ENCODE data around the gene LANCL2.
"Not testable (repeated sequence)": the region's sequence is repeated elsewhere in the genome, so short reads cannot be mapped to it uniquely, and the experiment has no call there.

The LANCL2 gene

GRCh38 chr7:55402506-55402905, 37.4 kb downstream of the LANCL2 start:
- not testable (repeated sequence) for DNase-seq (ENCODE audit: low read depth in 1 of 2, low spot score in 1 of 2)

GRCh38 chr7:55405856-55406541, 40.9 kb downstream of the LANCL2 start:
- DNase-seq (ENCODE audit: low read depth in 1 of 2, low spot score in 1 of 2): no peak

GRCh38 chr7:55409482-55410225, 44.5 kb downstream of the LANCL2 start:
- DNase-seq (ENCODE audit: low read depth in 1 of 2, low spot score in 1 of 2): no peak

- DNase-seq (ENCODE audit: low read depth in 1 of 2, low spot score in 1 of 2): no peak
Observed at GRCh38 chr7:55410667-55411239, 45.6 kb downstream of the LANCL2 start.

GRCh38 chr7:55411844-55412243, 46.7 kb downstream of the LANCL2 start:
- DNase-seq (ENCODE audit: low read depth in 1 of 2, low spot score in 1 of 2): no peak

GRCh38 chr7:55413442-55413841, 48.3 kb downstream of the LANCL2 start:
- DNase-seq (ENCODE audit: low read depth in 1 of 2, low spot score in 1 of 2): no peak

GRCh38 chr7:55415173-55415778, 50.1 kb downstream of the LANCL2 start:
- DNase-seq (ENCODE audit: low read depth in 1 of 2, low spot score in 1 of 2): peak; percentile 71 to 83

- DNase-seq (ENCODE audit: low read depth in 1 of 2, low spot score in 1 of 2): not testable (repeated sequence)
Observed at GRCh38 chr7:55417456-55417855, 52.3 kb downstream of the LANCL2 start.

GRCh38 chr7:55420530-55420929, 55.4 kb downstream of the LANCL2 start:
- DNase-seq (ENCODE audit: low read depth in 1 of 2, low spot score in 1 of 2): no peak

GRCh38 chr7:55423277-55423711, 58.2 kb downstream of the LANCL2 start:
- DNase-seq (ENCODE audit: low read depth in 1 of 2, low spot score in 1 of 2): no peak

- no peak for DNase-seq (ENCODE audit: low read depth in 1 of 2, low spot score in 1 of 2)
Observed at GRCh38 chr7:55423891-55424290, 58.8 kb downstream of the LANCL2 start.

- no peak for DNase-seq (ENCODE audit: low read depth in 1 of 2, low spot score in 1 of 2)
Observed at GRCh38 chr7:55425141-55425752, 60.1 kb downstream of the LANCL2 start.

GRCh38 chr7:55426676-55427075, 61.5 kb downstream of the LANCL2 start:
- DNase-seq (ENCODE audit: low read depth in 1 of 2, low spot score in 1 of 2): no peak

GRCh38 chr7:55427342-55427741, 62.2 kb downstream of the LANCL2 start:
- DNase-seq (ENCODE audit: low read depth in 1 of 2, low spot score in 1 of 2): no peak

- DNase-seq (ENCODE audit: low read depth in 1 of 2, low spot score in 1 of 2): no peak
Observed at GRCh38 chr7:55427800-55428199, 62.7 kb downstream of the LANCL2 start.

GRCh38 chr7:55429835-55430499, 64.8 kb downstream of the LANCL2 start:
- no peak for DNase-seq (ENCODE audit: low read depth in 1 of 2, low spot score in 1 of 2)

GRCh38 chr7:55431898-55432297, 66.8 kb downstream of the LANCL2 start:
- no peak for DNase-seq (ENCODE audit: low read depth in 1 of 2, low spot score in 1 of 2)

- DNase-seq (ENCODE audit: low read depth in 1 of 2, low spot score in 1 of 2): no peak
Observed at GRCh38 chr7:55432506-55432905, 67.4 kb downstream of the LANCL2 start.

- peak in 1 of 2 donors; percentile 16 for DNase-seq (ENCODE audit: low read depth in 1 of 2, low spot score in 1 of 2)
Observed at GRCh38 chr7:55432939-55433784, 68.0 kb downstream of the LANCL2 start.

- DNase-seq (ENCODE audit: low read depth in 1 of 2, low spot score in 1 of 2): no peak
Observed at GRCh38 chr7:55435466-55435865, 70.3 kb downstream of the LANCL2 start.
